OCI-LY7 (cell line): ENCODE data around the gene STIP1. TPM values are rescaled to one million over a fixed set of nuclear protein-coding genes. Genes with fewer than 3 reads are reported as not detected.

Experiments
- BruUV-seq: library from RNA; stranded (reverse); fragments of 400-500 nt; replicated peaks from 2 replicates; lab custom pipeline; 2021; lab: Mats Ljungman, UMichigan
- CTCF ChIA-PET: fragments of 300-600 bp; sonication (Branson Sonifier 250); formaldehyde crosslinking; loops from one replicate; lab custom pipeline; 2022; ENCODE audit warnings: antibody characterized with exemption; ENCODE audit not compliant: unreplicated experiment; lab: Charles Lee
- POLR2A ChIA-PET: fragments of 300-600 bp; sonication (Branson Sonifier 250); formaldehyde crosslinking; loops from one replicate; lab custom pipeline; 2022; ENCODE audit warnings: antibody characterized with exemption; lab: Charles Lee
- DNase-seq: peaks from one replicate; pipeline ENCODE4 v3.0.0-alpha.2; 2015; ENCODE audit warnings: low spot score
- H2AFZ ChIP-seq: fragments of 200-600 bp; sonication (generic), shearing (Covaris generic); 2 replicates; pipeline ENCODE4 v1.6.1; 2014; ENCODE audit warnings: mild to moderate bottlenecking, antibody characterized with exemption, low read length, moderate library complexity
- H3K27ac ChIP-seq: fragments of 200-600 bp; sonication (generic); 2 replicates; pipeline ENCODE4 v1.5.1; 2014; ENCODE audit warnings: mixed run types, low read depth, mild to moderate bottlenecking, moderate library complexity, low read length, inconsistent platforms; ENCODE audit not compliant: poor library complexity, severe bottlenecking
- H3K36me3 ChIP-seq: fragments of 200-600 bp; sonication (generic); 2 replicates; pipeline ENCODE4 v1.6.1; 2014; ENCODE audit warnings: mild to moderate bottlenecking, antibody characterized with exemption, low read length, moderate library complexity, mixed read lengths; ENCODE audit not compliant: insufficient read depth
- H3K4me1 ChIP-seq: fragments of 200-600 bp; sonication (generic); 2 replicates; pipeline ENCODE4 v1.5.1; 2014; ENCODE audit warnings: mild to moderate bottlenecking, low read length; ENCODE audit not compliant: insufficient read depth, poor library complexity, severe bottlenecking
- H3K4me2 ChIP-seq: fragments of 200-600 bp; sonication (generic); 2 replicates; pipeline ENCODE4 v1.6.1; 2014; ENCODE audit warnings: mild to moderate bottlenecking, low read length
- H3K4me3 ChIP-seq: fragments of 200-600 bp; sonication (generic); 2 replicates; pipeline ENCODE4 v1.5.1; 2014; ENCODE audit warnings: mild to moderate bottlenecking, low read depth, low read length; ENCODE audit not compliant: poor library complexity, severe bottlenecking
- H3K79me2 ChIP-seq: fragments of 200-600 bp; sonication (generic); 2 replicates; pipeline ENCODE4 v1.6.1; 2016; ENCODE audit warnings: low read depth, mild to moderate bottlenecking, low read length, moderate library complexity, mixed read lengths; ENCODE audit not compliant: insufficient read depth
- H3K9me2 ChIP-seq: fragments of 200-600 bp; sonication (generic); 2 replicates; pipeline ENCODE4 v1.6.1; 2016; ENCODE audit warnings: mild to moderate bottlenecking, low read length, mixed read lengths; ENCODE audit not compliant: insufficient read depth
- H3K9me3 ChIP-seq: fragments of 200-600 bp; sonication (generic); 2 replicates; pipeline ENCODE4 v1.6.1; 2014; ENCODE audit warnings: mild to moderate bottlenecking, mixed run types, low read length, mixed read lengths
- H4K20me1 ChIP-seq: fragments of 200-600 bp; sonication (generic); 2 replicates; pipeline ENCODE4 v1.6.1; 2014; ENCODE audit warnings: mild to moderate bottlenecking, antibody characterized with exemption, low read length, moderate library complexity, mixed read lengths; ENCODE audit not compliant: insufficient read depth
- EZH2phosphoT487 ChIP-seq: fragments of 200-600 bp; sonication (generic); IDR thresholded peaks from 2 replicates; pipeline ENCODE4 v1.6.1; 2018; ENCODE audit warnings: low read depth, borderline replicate concordance, mild to moderate bottlenecking, mixed run types, antibody characterized with exemption, low read length, moderate library complexity, mixed read lengths
- intact Hi-C: fragments of 100-400 bp; cut with micrococcal nuclease; formaldehyde crosslinking; loops from one replicate; pipeline ENCODE4 v1.10.0; 2022; ENCODE audit not compliant: unreplicated experiment
- total RNA-seq, 2 experiments: library from RNA; depleted of rRNA in 1 of 2; stranded (reverse); fragments of >200 nt in 1 of 2; shearing (Covaris generic) in 1 of 2; gene quantifications; 2 replicates each; pipeline ENCODE4 v1.2.3, GENCODE V29; 2014 to 2022
- TF ChIP-seq, protein P1 (sequence below): fragments of 200-600 bp; sonication (generic); conservative IDR thresholded peaks from 2 replicates; pipeline ENCODE4 v1.5.1; 2014; ENCODE audit warnings: mild to moderate bottlenecking, antibody characterized with exemption, low read length, moderate library complexity, mixed read lengths

STIP1 gene
- total RNA-seq, 2 experiments from 2014 or later = 240 to 271 TPM

DNA sequence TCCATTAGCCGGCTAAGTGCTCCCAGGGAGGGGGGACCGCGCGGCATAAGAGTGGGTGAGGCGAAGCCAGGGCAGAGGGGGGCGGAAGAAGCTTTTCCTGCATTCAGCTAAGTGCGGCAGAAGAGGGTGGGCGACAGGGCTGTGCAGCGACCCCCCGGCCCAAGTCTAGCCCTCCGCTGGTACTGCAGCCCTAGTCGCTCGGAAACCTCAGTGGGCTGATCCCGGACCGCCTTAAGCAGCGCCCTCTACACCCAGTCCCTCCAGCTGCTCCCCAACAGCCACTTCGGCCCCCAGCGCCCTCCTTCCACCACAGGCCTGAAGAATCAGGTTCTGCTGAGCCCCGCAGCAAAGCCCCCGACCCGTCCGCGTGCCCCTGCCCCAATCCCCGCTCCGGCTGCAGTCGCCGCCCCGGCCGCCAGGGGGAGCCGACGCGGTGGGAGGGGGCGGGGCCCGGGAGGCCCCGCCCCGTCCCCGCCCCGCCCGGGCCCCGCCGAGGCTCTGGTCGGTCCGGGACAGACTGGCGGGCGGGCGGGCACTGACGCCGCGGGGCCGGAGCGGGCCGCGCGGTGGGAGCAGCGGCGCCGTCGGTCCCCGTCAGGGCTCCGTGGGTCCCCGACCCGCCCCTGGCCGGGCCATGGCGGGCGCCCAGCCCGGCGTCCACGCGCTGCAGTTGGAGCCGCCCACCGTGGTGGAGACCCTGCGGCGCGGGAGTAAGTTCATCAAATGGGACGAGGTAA lies 65.2 kb downstream of the STIP1 start, which contains the start of gene PLCB3:
Gene PLCB3 (plus strand): TSS at position 515 of the 737 bp plus-strand sequence. CDS start 120 bp downstream, at position 635.
- H3K36me3 ChIP-seq = no peaks in the 10 kb centered on the region
- TF ChIP-seq, protein P1, sequence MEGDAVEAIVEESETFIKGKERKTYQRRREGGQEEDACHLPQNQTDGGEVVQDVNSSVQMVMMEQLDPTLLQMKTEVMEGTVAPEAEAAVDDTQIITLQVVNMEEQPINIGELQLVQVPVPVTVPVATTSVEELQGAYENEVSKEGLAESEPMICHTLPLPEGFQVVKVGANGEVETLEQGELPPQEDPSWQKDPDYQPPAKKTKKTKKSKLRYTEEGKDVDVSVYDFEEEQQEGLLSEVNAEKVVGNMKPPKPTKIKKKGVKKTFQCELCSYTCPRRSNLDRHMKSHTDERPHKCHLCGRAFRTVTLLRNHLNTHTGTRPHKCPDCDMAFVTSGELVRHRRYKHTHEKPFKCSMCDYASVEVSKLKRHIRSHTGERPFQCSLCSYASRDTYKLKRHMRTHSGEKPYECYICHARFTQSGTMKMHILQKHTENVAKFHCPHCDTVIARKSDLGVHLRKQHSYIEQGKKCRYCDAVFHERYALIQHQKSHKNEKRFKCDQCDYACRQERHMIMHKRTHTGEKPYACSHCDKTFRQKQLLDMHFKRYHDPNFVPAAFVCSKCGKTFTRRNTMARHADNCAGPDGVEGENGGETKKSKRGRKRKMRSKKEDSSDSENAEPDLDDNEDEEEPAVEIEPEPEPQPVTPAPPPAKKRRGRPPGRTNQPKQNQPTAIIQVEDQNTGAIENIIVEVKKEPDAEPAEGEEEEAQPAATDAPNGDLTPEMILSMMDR = peak; percentile 80
- TF ChIP-seq EZH2phosphoT487 = no peak
- no TSS peak for BruUV-seq
- H4K20me1 ChIP-seq = no peaks in the 10 kb centered on the region
- H3K79me2 ChIP-seq = peaks cover 1% of the 10 kb centered on the region; the same call in 1 of the 2 replicates
- H3K4me1 ChIP-seq = peaks cover 55% of the 10 kb centered on the region
- DNase-seq = peak; percentile 70
- POLR2A ChIA-PET = no interaction called here
- no peaks in the 10 kb centered on the region for H3K9me2 ChIP-seq
- CTCF ChIA-PET = interaction anchor here (1.4 kb wide), 1 partner anchor 46 kb away, joined by 3 read pairs; no protein-coding TSS in a partner anchor
- no peaks in the 10 kb centered on the region for H3K9me3 ChIP-seq
- peak within 1 kb of the TSS; percentile 98 for H3K4me2 ChIP-seq
- H3K27ac ChIP-seq = no peak within 1 kb of the TSS
- peak within 1 kb of the TSS; percentile 63; the same call in 1 of the 2 replicates for H2AFZ ChIP-seq
- H3K4me3 ChIP-seq = peak within 1 kb of the TSS; percentile 76
- intact Hi-C loops = loop anchor here (1.0 kb wide), 1 partner anchor 18 kb away; no protein-coding TSS in a partner anchor

DNA sequence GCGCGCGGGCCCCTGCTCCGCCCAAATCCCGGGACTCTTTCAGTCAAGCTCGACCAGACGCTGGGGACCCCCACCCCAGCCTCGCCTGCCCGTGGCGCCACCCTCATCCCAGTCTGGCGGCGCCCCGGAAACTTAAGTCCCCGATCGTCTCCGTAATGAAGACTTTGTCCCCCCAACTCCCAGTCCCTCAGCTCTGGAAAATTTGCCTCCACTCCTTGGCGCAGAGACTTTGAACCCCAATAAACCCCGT lies 65.7 kb downstream of the STIP1 start:
- peak overlapping the region; percentile 54; the same call in 1 of the 2 replicates for H2AFZ ChIP-seq
- intact Hi-C loops = loop anchor here (1.0 kb wide), 1 partner anchor 18 kb away; no protein-coding TSS in a partner anchor
- no peaks in the 10 kb centered on the region for H3K79me2 ChIP-seq
- ChIA-PET POLR2A (no interaction called here), CTCF (interaction anchor here (0.6 to 1.3 kb wide), 2 partner anchors 45 to 66 kb away, joined by 3 read pairs; partner anchors contain the start of gene TRMT112)
- H3K9me2 ChIP-seq = no peaks in the 10 kb centered on the region
- peak overlapping the region; percentile 76 for H3K4me3 ChIP-seq
- BruUV-seq = no TSS peak
- H3K36me3 ChIP-seq = no peaks in the 10 kb centered on the region
- TF ChIP-seq, protein P1 = no peak
- no peak for TF ChIP-seq EZH2phosphoT487
- DNase-seq = no peak
- H3K27ac ChIP-seq = no peak overlapping the region
- no peaks in the 10 kb centered on the region for H3K9me3 ChIP-seq
- no peaks in the 10 kb centered on the region for H4K20me1 ChIP-seq
- peak overlapping the region; percentile 98 for H3K4me2 ChIP-seq
- peaks cover 55% of the 10 kb centered on the region for H3K4me1 ChIP-seq
